Measurements from ENCODE around the gene SEMA4A. TPM values are rescaled to one million over a fixed set of nuclear protein-coding genes. Genes with fewer than 3 reads are reported as not detected.

Gene SEMA4A
- total and polyA plus RNA-seq, 3 donors from 2014 or later = 4.8 to 8.0 (median 7.7) TPM

DNA sequence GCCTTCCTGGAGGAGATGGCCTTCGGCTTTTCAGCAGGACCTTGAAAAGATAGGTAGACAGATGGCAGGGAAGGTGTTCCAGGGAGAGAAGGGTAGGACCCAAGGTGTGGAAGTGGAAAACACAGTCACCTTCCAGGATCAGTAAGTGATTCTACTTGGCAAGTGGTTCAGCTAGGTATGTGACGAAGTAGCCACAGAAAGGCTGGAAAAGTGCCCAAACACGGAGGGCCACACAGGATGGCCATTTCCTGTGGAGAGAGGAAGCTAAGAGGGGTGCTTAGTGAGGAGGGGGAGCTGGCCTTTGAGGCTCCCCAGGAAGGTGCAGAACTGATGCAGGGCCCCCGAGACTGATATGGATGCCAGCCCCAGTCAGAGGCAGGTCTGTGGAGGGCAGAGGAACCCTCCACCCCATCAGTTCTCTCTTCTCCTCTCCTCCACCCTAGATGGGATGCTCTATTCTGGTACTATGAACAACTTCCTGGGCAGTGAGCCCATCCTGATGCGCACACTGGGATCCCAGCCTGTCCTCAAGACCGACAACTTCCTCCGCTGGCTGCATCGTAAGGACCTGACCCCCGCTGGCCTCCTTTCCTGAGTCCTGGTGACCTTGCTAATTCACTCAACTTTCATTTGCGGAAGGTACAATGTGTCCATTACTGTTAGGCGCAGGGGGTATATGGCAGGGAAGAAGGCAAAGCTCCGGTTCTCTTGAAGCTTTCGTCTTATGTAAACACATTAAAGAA, 6.8 kb downstream of the SEMA4A start:
- no peaks in the 10 kb centered on the region for H3K27me3 ChIP-seq
- peak overlapping the region; percentile 49 to 86 for H3K27ac ChIP-seq
- 34 to 44% methylated on average over 13 of the region's 13 CpGs for WGBS, 2 donors
- peaks cover 16% of the 10 kb centered on the region for H3K4me1 ChIP-seq
- H3K9me3 ChIP-seq = no peaks in the 10 kb centered on the region
- peak overlapping the region; percentile 50 to 59 for H3K4me3 ChIP-seq
- intact Hi-C loops (cut with DNase I; ENCODE audit: low total_unique reads) = no loop called here
- no peaks in the 10 kb centered on the region for H3K36me3 ChIP-seq (ENCODE audit: low read depth, missing control alignments)
- no peak for TF ChIP-seq POLR2A (IDR thresholded peaks at IDR 0.05)
- TF ChIP-seq, protein P1, sequence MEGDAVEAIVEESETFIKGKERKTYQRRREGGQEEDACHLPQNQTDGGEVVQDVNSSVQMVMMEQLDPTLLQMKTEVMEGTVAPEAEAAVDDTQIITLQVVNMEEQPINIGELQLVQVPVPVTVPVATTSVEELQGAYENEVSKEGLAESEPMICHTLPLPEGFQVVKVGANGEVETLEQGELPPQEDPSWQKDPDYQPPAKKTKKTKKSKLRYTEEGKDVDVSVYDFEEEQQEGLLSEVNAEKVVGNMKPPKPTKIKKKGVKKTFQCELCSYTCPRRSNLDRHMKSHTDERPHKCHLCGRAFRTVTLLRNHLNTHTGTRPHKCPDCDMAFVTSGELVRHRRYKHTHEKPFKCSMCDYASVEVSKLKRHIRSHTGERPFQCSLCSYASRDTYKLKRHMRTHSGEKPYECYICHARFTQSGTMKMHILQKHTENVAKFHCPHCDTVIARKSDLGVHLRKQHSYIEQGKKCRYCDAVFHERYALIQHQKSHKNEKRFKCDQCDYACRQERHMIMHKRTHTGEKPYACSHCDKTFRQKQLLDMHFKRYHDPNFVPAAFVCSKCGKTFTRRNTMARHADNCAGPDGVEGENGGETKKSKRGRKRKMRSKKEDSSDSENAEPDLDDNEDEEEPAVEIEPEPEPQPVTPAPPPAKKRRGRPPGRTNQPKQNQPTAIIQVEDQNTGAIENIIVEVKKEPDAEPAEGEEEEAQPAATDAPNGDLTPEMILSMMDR (IDR thresholded peaks at IDR 0.05) = no peak
- DNase-seq = peak; percentile 53

DNA sequence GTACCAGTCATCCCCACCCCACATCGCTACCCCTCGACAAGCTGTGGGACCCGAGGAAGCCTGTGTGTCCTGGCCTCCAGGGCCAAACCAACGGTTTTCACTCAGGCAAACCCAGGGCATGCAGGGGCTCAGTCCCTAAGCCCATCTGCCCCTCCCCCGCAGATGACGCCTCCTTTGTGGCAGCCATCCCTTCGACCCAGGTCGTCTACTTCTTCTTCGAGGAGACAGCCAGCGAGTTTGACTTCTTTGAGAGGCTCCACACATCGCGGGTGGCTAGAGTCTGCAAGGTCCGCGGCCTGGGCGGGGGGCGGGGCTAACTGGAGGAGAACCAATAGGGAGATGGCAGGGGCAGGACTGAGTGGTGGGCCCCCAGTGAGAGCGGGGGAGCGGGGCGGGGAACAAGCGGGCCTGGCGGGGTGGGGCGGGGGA, 7.4 kb downstream of the SEMA4A start:
- intact Hi-C loops (cut with DNase I; ENCODE audit: low total_unique reads) = no loop called here
- Histone ChIP-seq H3K27me3 (no peaks in the 10 kb centered on the region), H3K27ac (peak overlapping the region; percentile 49 to 86), H3K36me3 (ENCODE audit: low read depth, missing control alignments) (no peaks in the 10 kb centered on the region), H3K4me3 (peak overlapping the region; percentile 50 to 59), H3K9me3 (no peaks in the 10 kb centered on the region), H3K4me1 (peaks cover 16% of the 10 kb centered on the region)
- DNase-seq = peak; percentile 88
- WGBS, 2 donors = 4 to 6% methylated on average over 14 to 18 of the region's 22 CpGs
- no peak for TF ChIP-seq POLR2A (IDR thresholded peaks at IDR 0.05)
- TF ChIP-seq, protein P1 (IDR thresholded peaks at IDR 0.05) = no peak

DNA sequence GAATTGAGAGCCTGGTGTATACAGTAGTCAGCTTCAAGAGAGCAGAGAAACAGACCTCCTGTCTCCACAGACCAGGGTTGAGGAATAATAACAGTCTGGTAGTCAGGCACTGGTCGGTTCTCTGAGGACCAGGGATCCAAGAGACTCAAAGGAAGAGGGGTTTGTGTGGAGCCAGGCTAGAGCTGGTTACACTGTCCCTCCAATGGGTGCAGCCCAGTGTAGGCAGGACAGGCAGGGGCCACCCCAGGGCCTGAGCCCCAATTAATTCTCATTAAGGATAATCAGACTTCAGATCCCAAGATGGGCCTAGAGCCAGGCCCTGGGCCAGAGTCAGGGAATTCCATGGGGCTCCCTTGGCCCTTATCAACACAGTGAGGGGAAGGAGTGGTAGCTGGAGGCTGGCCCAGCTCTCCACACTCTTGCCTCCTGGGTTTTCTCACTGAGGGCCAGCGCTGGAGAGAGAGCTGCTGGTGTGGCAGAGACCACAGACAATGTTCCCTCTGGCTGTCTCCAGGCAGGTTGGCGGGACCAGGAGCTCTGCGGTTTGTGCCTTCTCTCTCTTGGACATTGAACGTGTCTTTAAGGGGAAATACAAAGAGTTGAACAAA, 9.1 kb downstream of the SEMA4A start:
- peaks cover 16% of the 10 kb centered on the region for H3K4me1 ChIP-seq
- H3K27ac ChIP-seq = peak overlapping the region in 1 of 2 donors; percentile 86
- H3K27me3 ChIP-seq = no peaks in the 10 kb centered on the region
- WGBS, 2 donors = 82 to 87% methylated on average over 5 of the region's 5 CpGs
- H3K9me3 ChIP-seq = no peaks in the 10 kb centered on the region
- no peak for DNase-seq
- intact Hi-C loops (cut with DNase I; ENCODE audit: low total_unique reads) = no loop called here
- TF ChIP-seq POLR2A (IDR thresholded peaks at IDR 0.05) = no peak
- TF ChIP-seq, protein P1 (IDR thresholded peaks at IDR 0.05) = no peak
- no peak overlapping the region for H3K4me3 ChIP-seq
- no peaks in the 10 kb centered on the region for H3K36me3 ChIP-seq (ENCODE audit: low read depth, missing control alignments)

DNA sequence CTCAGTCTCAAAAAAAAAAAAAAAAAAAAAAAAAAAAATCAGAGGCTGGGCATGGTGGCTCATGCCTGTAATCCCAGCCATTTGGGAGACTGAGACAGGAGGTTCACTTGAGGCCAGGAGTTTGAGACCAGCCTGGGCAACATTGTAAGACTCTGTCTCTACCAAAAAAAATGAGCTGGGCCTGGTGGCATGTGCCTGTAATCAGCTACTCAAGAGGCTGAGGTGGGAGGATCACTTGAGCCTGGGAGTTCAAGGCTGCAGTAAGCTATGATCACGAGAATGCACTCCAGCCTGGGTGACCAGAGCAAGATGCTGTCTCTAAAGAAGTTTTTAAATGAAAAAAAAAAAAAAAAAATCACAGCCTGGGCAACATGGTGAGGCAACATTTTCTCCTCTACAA, 10.3 kb downstream of the SEMA4A start:
- Histone ChIP-seq H3K4me1 (peaks cover 16% of the 10 kb centered on the region), H3K36me3 (ENCODE audit: low read depth, missing control alignments) (no peaks in the 10 kb centered on the region), H3K9me3 (no peaks in the 10 kb centered on the region), H3K27me3 (no peaks in the 10 kb centered on the region), H3K27ac (no peak overlapping the region), H3K4me3 (no peak overlapping the region)
- DNase-seq = no peak
- TF ChIP-seq POLR2A (IDR thresholded peaks at IDR 0.05) = no peak
- TF ChIP-seq, protein P1 (IDR thresholded peaks at IDR 0.05) = no peak
- 44 to 68% methylated on average over 1 of the region's 1 CpG for WGBS, 2 donors
- intact Hi-C loops (cut with DNase I; ENCODE audit: low total_unique reads) = no loop called here
